CD4-positive, CD25-positive, alpha-beta regulatory T cell (primary cell): ENCODE measurements around the gene INPP5F. TPM values are rescaled to one million over a fixed set of nuclear protein-coding genes. Genes with fewer than 3 reads are reported as not detected.

Experiments
- ATAC-seq, 2 donors: fragments of 150-1000 bp; cut with Tn5 transposase; one replicate each; pipeline ENCODE4 v1.10.0; 2021; ENCODE audit warnings: low read depth in 2 of 2, moderate number of reproducible peaks in 2 of 2, moderate library complexity in 1 of 2
- DNase-seq, 3 donors: peaks; one replicate each; pipeline versions ENCODE4 v3.0.0 to v3.0.0-alpha.2; 2012 to 2022; ENCODE audit warnings: mixed read lengths in 1 of 3
- H3K27ac ChIP-seq: one replicate; pipeline ENCODE4 v1.7.0; 2013; ENCODE audit warnings: mild to moderate bottlenecking, low read length; ENCODE audit not compliant: insufficient read depth, poor library complexity, severe bottlenecking
- H3K27me3 ChIP-seq: one replicate; pipeline ENCODE4 v1.7.0; 2013; ENCODE audit warnings: low read length; ENCODE audit not compliant: control insufficient read depth, insufficient read depth
- H3K36me3 ChIP-seq: one replicate; pipeline ENCODE4 v1.7.0; 2013; ENCODE audit warnings: mild to moderate bottlenecking, low read length, moderate library complexity; ENCODE audit not compliant: control insufficient read depth, insufficient read depth
- H3K4me1 ChIP-seq: 2 replicates; pipeline ENCODE4 v1.7.0; 2013; ENCODE audit warnings: mild to moderate bottlenecking, low read length; ENCODE audit not compliant: insufficient read depth, control insufficient read depth, poor library complexity, severe bottlenecking
- H3K4me3 ChIP-seq: one replicate; pipeline ENCODE4 v1.7.0; 2013; ENCODE audit warnings: low read depth, mild to moderate bottlenecking, low read length, moderate library complexity
- H3K9me3 ChIP-seq, 2 experiments: 1 replicate in 1 of 2; 2 replicates in 1 of 2; pipeline ENCODE4 v1.7.0; 2013; ENCODE audit warnings: low read length in 2 of 2, mild to moderate bottlenecking in 1 of 2, moderate library complexity in 1 of 2; ENCODE audit not compliant: control insufficient read depth in 2 of 2
- H3K27ac Mint-ChIP-seq, 3 donors: one replicate each; pipeline ENCODE4 v1.8.0; 2020 to 2022; ENCODE audit warnings: mild to moderate bottlenecking in 3 of 3, mixed read lengths in 3 of 3, moderate library complexity in 2 of 3
- H3K27me3 Mint-ChIP-seq: one replicate; pipeline ENCODE4 v1.8.0; 2022; ENCODE audit warnings: mild to moderate bottlenecking, mixed read lengths
- H3K36me3 Mint-ChIP-seq: one replicate; pipeline ENCODE4 v1.8.0; 2020; ENCODE audit warnings: mixed read lengths
- H3K4me1 Mint-ChIP-seq, 4 donors: one replicate each; pipeline ENCODE4 v1.8.0; 2020 to 2022; ENCODE audit warnings: mixed read lengths in 4 of 4, mild to moderate bottlenecking in 1 of 4
- H3K4me3 Mint-ChIP-seq, 4 donors: one replicate each; pipeline ENCODE4 v1.8.0; 2020 to 2022; ENCODE audit warnings: mild to moderate bottlenecking in 4 of 4, mixed read lengths in 4 of 4, moderate library complexity in 3 of 4
- H3K9me3 Mint-ChIP-seq, 7 donors: one replicate each; pipeline ENCODE4 v1.8.0; 2020 to 2022; ENCODE audit warnings: mixed read lengths in 7 of 7, mild to moderate bottlenecking in 3 of 7, moderate library complexity in 2 of 7
- polyA plus RNA-seq, 4 donors: library from polyadenylated mRNA; unstranded; fragments of 300-500 nt; fragmentation: Illumina TruSeq; gene quantifications; one replicate each; pipeline ENCODE4 v1.2.3, GENCODE V29; 2021
- total RNA-seq: library from RNA; stranded (reverse); gene quantifications from one replicate; pipeline ENCODE4 v1.2.3, GENCODE V29; 2022

The INPP5F gene, protein sequence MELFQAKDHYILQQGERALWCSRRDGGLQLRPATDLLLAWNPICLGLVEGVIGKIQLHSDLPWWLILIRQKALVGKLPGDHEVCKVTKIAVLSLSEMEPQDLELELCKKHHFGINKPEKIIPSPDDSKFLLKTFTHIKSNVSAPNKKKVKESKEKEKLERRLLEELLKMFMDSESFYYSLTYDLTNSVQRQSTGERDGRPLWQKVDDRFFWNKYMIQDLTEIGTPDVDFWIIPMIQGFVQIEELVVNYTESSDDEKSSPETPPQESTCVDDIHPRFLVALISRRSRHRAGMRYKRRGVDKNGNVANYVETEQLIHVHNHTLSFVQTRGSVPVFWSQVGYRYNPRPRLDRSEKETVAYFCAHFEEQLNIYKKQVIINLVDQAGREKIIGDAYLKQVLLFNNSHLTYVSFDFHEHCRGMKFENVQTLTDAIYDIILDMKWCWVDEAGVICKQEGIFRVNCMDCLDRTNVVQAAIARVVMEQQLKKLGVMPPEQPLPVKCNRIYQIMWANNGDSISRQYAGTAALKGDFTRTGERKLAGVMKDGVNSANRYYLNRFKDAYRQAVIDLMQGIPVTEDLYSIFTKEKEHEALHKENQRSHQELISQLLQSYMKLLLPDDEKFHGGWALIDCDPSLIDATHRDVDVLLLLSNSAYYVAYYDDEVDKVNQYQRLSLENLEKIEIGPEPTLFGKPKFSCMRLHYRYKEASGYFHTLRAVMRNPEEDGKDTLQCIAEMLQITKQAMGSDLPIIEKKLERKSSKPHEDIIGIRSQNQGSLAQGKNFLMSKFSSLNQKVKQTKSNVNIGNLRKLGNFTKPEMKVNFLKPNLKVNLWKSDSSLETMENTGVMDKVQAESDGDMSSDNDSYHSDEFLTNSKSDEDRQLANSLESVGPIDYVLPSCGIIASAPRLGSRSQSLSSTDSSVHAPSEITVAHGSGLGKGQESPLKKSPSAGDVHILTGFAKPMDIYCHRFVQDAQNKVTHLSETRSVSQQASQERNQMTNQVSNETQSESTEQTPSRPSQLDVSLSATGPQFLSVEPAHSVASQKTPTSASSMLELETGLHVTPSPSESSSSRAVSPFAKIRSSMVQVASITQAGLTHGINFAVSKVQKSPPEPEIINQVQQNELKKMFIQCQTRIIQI
- 22.1 TPM for total RNA-seq
- polyA plus RNA-seq, result 10 to 100 TPM; 10.4 to 14.3 (median 10.9) TPM

DNA sequence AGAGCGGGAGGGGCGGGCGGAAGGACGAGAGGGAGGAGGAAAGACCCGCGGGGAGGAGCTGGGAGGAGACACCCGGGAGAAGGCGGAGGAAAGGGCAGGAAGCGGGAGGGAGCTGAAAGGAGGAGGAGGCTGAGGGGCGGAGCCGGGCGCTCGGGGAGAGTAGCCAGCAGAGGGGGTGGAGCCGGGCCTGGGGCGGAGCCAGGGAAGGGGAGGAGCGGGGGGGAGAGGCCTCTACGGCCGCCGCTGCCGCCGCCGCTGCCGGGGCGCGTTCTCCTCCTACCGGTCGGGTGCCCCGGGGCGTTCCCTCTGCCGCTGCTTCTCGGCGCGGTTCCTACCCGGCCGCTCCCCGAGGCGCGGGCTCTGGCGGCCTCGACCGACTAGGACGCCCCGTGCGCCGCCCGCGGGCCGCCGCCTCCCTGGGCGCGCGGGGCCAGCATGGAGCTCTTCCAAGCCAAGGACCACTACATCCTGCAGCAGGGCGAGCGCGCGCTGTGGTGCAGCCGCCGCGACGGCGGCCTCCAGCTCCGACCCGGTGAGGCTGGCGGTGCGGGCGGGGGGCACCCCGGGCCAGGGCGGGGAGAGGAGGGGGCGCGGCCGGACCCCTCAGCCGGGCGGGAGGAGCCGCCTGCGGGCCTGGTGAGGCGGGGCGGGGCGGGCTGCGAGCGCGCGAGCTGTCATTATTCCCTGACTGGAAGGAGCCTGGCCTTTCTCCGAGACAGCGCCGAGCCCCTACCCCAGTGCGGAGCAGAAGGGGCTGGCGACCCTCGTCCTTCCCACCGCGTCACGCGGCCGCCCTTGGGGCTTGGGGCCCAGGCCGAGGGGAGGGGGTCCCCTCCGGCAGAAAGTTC, at the start of gene INPP5F:
Gene INPP5F, plus strand, starts transcription at position 223 of the 848 bp plus-strand sequence. Its CDS starts 213 bp downstream, at position 436.
- no peaks in the 10 kb centered on the region for H3K27me3 Mint-ChIP-seq

GRCh38 chr10:119677126-119677525, 48.7 kb upstream of the INPP5F start:
- Mint-ChIP-seq H3K36me3 (peaks cover 14% of the 10 kb centered on the region), H3K27me3 (peaks cover 5% of the 10 kb centered on the region), H3K4me1 (peaks cover 0 to 13% (median 4%) of the 10 kb centered on the region in 4 donors), H3K4me3 (no peak overlapping the region), H3K9me3 (no peaks in the 10 kb centered on the region), H3K27ac (no peak overlapping the region)
- no peak overlapping the region for H3K4me3 ChIP-seq
- ATAC-seq (no peak), DNase-seq (no peak)
- no peak overlapping the region for H3K27ac ChIP-seq
- H3K27me3 ChIP-seq, result no peaks in the 10 kb centered on the region
- no peaks in the 10 kb centered on the region for H3K9me3 ChIP-seq
- H3K4me1 ChIP-seq, result no peaks in the 10 kb centered on the region
- peaks cover 25% of the 10 kb centered on the region for H3K36me3 ChIP-seq

More for the DNA sequence above, at the start of gene INPP5F:
- peak within 1 kb of the TSS; percentile 87 to 95 (median 95) for H3K27ac Mint-ChIP-seq
- Histone ChIP-seq H3K4me1 (peaks cover 42% of the 10 kb centered on the region), H3K9me3 (no peaks in the 10 kb centered on the region), H3K27ac (peak within 1 kb of the TSS; percentile 83), H3K36me3 (no peaks in the 10 kb centered on the region), H3K27me3 (no peaks in the 10 kb centered on the region), H3K4me3 (peak within 1 kb of the TSS; percentile 91)
- H3K4me1 Mint-ChIP-seq, result peaks cover 37 to 60% (median 48%) of the 10 kb centered on the region in 4 donors
- peak; percentile 95 to 99 (median 96) for DNase-seq
- H3K36me3 Mint-ChIP-seq, result no peaks in the 10 kb centered on the region
- peaks cover 0 to 1% (median 0%) of the 10 kb centered on the region in 7 donors for H3K9me3 Mint-ChIP-seq
- peak; percentile 89 to 91 for ATAC-seq
- H3K4me3 Mint-ChIP-seq, result peak within 1 kb of the TSS; percentile 94 to 98 (median 96)

DNA sequence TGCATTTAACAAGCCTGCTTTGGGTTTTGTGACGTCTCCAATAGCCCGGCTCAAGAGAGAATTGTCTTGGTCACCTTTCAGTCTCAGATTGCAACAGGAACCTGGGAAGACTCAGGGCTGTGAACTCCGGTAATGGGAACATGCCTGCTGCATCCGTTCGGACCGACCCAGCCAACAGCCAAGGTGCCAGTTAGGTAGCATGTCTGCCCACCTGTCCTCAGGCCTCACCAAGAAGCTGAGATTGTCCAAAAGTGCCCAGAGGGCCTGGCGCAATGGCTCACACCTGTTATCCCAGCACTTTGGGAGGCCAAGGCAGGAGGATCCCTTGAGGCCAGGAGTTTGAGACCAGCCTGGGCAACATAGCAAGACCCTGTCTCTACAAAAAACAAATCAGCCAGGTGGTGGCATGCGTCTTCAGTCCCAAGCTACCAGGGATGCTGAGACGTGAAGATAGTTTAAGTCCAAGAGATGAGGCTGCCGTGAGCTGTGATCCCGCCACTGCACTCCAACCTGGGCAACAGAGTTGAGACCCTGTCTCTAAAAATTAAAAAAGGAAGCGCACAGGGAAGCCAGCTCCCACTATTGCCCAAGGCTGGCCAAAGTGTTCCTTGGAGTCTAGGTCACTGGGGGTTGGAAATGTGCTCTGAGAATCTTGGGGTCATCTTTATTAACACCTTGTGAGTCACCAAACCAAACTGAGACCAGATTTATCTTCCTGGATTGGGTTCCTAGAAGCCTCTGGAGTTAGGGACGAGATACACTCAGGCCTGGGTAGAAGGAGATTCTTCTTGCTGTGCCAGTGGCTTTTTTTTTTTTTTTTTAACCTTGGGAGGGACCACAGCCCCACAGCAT, 47.7 kb upstream of the INPP5F start:
- Mint-ChIP-seq H3K36me3 (peaks cover 8% of the 10 kb centered on the region), H3K27me3 (peaks cover 5% of the 10 kb centered on the region), H3K4me3 (no peak overlapping the region), H3K4me1 (peaks cover 0 to 17% (median 4%) of the 10 kb centered on the region in 4 donors), H3K27ac (no peak overlapping the region), H3K9me3 (no peaks in the 10 kb centered on the region)
- H3K27ac ChIP-seq, result no peak overlapping the region
- H3K27me3 ChIP-seq, result no peaks in the 10 kb centered on the region
- H3K9me3 ChIP-seq, result no peaks in the 10 kb centered on the region
- ATAC-seq, result no peak
- no peak for DNase-seq
- H3K4me3 ChIP-seq, result no peak overlapping the region
- no peaks in the 10 kb centered on the region for H3K4me1 ChIP-seq
- peaks cover 15% of the 10 kb centered on the region for H3K36me3 ChIP-seq

DNA sequence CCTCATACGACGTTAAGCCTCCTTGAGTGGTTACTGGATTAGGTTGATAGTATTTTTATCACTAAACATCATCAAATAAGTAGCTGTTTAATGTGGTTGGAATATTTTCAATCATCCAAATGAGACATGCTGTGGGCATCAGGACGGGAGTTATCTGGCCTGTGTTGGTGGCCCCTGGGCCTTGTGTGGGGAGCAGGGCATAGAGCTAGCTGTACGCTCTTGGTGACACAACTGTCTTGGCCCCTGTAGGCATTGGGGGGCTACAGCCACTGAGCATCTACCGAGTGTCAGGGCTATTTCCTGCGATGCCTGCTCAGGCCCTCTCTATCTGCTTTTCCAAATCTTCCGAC, 46.4 kb upstream of the INPP5F start:
- Mint-ChIP-seq H3K27ac (no peak overlapping the region), H3K9me3 (no peaks in the 10 kb centered on the region)

DNA sequence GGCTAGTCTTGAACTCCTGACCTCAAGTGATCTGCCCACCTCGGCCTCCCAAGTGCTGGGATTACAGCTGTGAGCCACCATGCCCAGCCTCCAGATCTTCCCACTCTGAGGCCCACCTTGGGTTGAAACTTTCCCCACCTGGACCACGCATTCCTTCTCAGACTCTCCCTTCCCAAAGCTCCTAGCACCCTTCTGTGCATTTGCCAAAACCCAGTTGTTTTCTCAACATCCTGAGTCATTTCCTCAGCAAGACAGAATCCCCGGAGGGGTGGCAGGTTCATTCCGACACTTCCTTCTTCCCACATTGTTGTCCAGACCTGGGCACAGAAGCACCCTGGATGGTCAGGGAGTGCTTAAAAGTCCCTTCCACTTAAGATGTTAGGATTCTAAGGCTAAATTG, 45.8 kb upstream of the INPP5F start:
- H3K27me3 Mint-ChIP-seq, result peaks cover 5% of the 10 kb centered on the region
- peaks cover 6% of the 10 kb centered on the region for H3K36me3 Mint-ChIP-seq
- H3K9me3 Mint-ChIP-seq, result no peaks in the 10 kb centered on the region
- no peaks in the 10 kb centered on the region for H3K4me1 ChIP-seq
- H3K9me3 ChIP-seq, result no peaks in the 10 kb centered on the region
- peaks cover 13% of the 10 kb centered on the region for H3K36me3 ChIP-seq
- H3K27me3 ChIP-seq, result no peaks in the 10 kb centered on the region
- H3K4me3 ChIP-seq, result no peak overlapping the region
- H3K4me1 Mint-ChIP-seq, result peaks cover 0 to 17% (median 4%) of the 10 kb centered on the region in 4 donors
- no peak for DNase-seq
- no peak overlapping the region for H3K27ac ChIP-seq
- ATAC-seq, result no peak
- H3K4me3 Mint-ChIP-seq, result no peak overlapping the region
- no peak overlapping the region for H3K27ac Mint-ChIP-seq

More for the DNA sequence above, 46.4 kb upstream of the INPP5F start:
- Histone ChIP-seq H3K4me1 (no peaks in the 10 kb centered on the region), H3K36me3 (peaks cover 13% of the 10 kb centered on the region), H3K9me3 (no peaks in the 10 kb centered on the region), H3K4me3 (no peak overlapping the region), H3K27ac (no peak overlapping the region), H3K27me3 (no peaks in the 10 kb centered on the region)
- ATAC-seq, result no peak
- Mint-ChIP-seq H3K4me3 (no peak overlapping the region), H3K36me3 (peaks cover 6% of the 10 kb centered on the region), H3K4me1 (peaks cover 0 to 17% (median 4%) of the 10 kb centered on the region in 4 donors), H3K27me3 (peaks cover 5% of the 10 kb centered on the region)
- DNase-seq, result no peak

- H3K4me3 Mint-ChIP-seq, result no peak overlapping the region
Measured at GRCh38 chr10:119680650-119681081, 45.2 kb upstream of the INPP5F start.

More at GRCh38 chr10:119680650-119681081, 45.2 kb upstream of the INPP5F start:
- Histone ChIP-seq H3K4me1 (no peaks in the 10 kb centered on the region), H3K36me3 (peaks cover 13% of the 10 kb centered on the region), H3K4me3 (no peak overlapping the region), H3K27ac (no peak overlapping the region), H3K27me3 (no peaks in the 10 kb centered on the region), H3K9me3 (no peaks in the 10 kb centered on the region)
- no peak for ATAC-seq
- peaks cover 5% of the 10 kb centered on the region for H3K27me3 Mint-ChIP-seq
- H3K9me3 Mint-ChIP-seq, result no peaks in the 10 kb centered on the region
- DNase-seq, result no peak
- peaks cover 6% of the 10 kb centered on the region for H3K36me3 Mint-ChIP-seq
- peaks cover 0 to 17% (median 4%) of the 10 kb centered on the region in 4 donors for H3K4me1 Mint-ChIP-seq
- no peak overlapping the region for H3K27ac Mint-ChIP-seq
